GM21529 (cell line): ENCODE measurements around the gene GLCCI1.

Experiments
- ATAC-seq: cut with Tn5 transposase; IDR thresholded peaks from one replicate; pipeline ENCODE4 v1.9.1; 2021; ENCODE audit not compliant: unreplicated experiment

Gene GLCCI1

DNA sequence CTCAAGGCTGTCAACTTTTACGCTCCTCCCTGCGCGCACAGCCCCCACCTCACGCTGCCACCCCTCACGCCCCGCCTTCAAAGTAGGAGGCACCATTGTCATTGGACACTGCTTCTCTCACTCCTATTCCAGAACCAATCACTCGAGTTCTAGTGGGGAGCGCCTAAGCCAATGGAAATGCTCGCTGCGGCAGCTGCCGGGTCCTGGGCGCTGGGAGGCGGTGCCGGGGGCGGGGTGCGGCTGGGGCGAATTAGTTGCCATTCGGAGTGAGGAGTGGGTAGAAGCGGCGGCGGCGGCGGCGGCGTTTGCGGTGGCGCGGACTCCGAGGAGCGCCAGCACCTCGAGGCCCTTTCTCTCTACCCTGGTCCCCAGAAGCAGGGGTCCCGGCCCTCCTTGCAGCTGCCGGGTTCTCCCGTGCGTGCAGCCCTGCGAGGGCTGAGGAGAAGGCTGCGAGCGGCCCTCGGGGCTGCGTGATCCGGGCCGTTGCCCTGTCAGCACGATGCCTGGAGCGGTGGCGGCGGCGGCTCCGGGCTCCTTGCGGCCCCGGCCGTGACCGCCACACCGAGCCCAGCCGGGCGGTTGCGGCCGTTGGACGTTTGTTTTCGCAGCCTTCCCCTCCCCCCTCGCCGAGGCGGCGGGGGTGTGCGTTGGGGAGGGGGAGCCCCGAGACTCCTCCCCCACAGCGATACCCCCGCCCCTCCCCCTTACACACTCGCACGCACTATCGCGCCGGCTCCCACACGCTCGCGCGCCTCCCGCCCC is at the start of gene GLCCI1:
Gene GLCCI1 (plus strand): TSS at position 253 of the 762 bp plus-strand sequence. CDS start 555 bp downstream, outside the sequence.
- peak; percentile 80 for ATAC-seq

DNA sequence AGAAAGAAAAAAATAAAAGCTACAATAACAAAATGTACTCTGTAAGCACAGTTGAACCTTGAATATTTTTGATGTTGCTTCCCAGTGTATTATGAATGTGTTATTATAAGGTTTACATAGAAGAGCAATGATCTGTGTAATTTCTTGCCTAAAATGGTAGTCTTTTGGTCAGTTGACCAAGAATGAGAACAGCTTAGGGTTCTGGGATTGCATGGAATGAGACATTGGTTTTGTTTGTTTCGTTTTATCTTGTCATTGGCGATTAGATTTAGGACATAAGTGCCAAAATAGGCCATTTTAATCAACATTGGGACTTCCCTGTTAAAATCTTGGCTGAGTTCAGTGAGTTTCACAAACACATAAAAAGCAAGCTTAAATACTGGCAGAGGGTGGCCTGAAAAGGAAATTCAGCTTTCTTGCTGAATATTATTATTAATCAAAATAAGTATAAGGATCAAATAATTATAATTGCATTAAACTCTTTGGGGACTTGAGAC is 49.1 kb upstream of the GLCCI1 start:
- no peak for ATAC-seq

DNA sequence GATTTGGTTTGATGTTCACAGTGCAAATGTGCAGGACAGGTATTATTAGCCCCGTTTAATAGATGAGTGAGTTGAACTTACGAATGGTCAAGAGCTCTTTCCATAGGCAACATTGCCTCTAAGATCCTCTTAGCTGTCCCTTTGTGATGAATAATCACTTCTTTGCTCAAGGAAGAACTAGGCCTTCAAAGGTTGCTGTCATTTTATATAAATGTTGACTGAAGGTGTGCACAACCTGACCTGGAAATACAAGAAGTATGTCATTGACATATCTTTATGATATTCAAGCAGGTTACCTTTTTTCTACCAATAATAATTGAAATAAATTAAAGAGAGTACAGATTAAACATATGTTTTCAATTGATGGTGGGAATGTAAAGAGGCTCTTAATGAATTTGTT is 48.5 kb upstream of the GLCCI1 start:
- no peak for ATAC-seq

DNA sequence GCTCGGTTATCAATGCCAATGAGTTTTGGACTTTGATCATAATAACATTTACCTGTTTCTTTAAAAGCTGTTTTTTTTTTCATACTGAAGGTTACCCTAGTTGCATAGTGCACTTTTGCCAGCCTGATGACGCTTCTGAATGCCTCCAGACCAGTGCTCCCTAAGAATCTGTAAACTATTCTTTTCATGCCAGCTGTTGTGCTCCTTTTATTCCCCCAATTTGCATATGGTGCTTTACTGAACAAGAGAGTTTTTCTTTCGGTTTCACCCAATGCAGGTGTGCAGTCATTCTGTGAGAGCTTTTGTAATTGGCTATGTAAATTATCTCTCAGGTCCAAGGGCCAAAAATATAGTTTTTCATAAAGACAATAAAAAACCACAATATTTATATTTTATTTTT is 48.1 kb upstream of the GLCCI1 start:
- ATAC-seq: peak; percentile 94

DNA sequence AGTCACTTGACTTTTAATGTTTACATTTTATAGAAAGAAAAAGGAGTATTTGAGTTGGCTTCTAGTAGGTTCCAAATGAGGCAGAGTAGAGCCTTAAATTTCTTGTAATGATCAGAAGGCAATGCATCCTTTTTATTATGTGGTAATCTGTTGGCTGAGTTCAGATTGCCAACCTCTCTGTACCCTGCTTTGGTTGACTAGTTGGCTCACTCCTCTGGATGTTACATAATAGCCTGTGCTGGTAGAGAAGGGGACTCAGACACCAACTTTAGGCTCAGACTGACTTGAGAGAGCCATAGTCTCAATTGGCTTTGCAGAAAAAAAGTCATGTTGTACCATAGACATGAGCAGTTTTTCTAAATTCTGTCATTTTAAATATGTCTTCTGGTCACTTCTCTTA is 46.8 kb upstream of the GLCCI1 start:
- no peak for ATAC-seq

DNA sequence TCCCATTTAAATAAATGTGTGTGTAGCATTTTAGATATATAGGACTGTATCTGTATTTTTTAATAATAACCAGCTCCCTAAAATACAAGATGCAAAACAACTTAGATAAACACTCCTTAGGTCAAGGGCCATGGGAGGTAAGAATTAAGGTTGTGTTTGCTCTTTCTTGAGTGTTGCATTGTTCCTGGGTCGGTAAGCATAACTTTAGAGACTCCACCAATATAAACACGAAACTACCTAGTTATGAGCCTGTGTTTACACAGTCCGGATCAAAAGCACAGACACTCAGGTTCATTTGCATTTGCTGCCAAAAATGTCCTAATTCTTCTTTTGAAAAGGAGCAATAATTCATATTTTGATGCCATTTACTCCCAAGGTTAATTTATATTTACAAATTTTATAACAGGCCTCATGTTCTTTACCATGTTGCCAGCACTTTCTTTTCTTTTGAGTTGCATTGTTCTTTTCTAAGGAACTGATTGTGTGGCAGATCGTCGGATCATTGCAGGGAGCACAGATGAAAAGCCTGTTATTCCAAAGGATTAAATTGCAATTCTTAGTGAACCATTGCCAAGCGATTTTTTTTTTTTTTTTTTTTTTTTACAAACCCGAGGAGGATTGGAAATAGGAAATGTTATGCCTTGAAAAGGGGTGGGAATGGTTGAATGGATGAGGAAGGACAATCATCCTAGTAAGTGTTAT is 45.8 kb upstream of the GLCCI1 start:
- ATAC-seq: no peak

DNA sequence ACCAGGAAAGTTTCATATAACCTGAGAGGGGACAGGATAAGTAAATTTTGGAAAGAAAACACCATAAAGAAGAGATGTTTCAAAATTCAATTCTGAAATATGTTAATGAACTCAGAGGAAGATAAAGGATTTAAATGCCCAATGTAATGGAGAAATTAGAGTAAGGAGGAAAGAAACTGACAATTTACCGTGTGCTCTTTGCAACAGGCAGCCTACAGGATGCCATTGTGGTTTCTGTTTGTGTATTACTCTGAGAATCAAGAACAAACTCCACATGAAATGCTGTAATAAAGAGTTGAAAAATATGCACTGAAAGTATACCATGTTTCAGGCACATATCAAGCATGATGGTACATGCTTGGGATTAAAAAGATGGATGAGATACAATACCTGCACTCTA is 44.8 kb upstream of the GLCCI1 start:
- ATAC-seq: no peak

DNA sequence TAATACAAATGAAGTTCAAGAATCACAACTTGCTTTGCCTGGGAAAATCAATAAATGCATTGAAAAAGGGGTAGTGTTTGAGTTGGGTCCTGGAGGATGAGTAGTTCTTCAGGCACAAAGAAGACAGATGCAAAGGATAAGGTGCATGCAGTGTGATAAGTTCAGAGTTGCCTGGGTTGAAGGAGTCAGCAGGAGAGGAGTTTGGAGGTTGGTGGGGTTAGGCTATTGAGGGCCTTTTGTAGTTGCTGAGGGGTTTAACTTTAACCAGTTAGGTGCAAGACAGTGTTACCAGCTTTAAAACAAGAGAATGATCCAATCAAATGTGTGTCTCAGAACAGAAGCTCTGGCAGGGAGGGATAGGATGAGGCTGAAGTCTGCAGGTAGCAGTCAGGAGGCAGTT is 44.3 kb upstream of the GLCCI1 start:
- no peak for ATAC-seq

DNA sequence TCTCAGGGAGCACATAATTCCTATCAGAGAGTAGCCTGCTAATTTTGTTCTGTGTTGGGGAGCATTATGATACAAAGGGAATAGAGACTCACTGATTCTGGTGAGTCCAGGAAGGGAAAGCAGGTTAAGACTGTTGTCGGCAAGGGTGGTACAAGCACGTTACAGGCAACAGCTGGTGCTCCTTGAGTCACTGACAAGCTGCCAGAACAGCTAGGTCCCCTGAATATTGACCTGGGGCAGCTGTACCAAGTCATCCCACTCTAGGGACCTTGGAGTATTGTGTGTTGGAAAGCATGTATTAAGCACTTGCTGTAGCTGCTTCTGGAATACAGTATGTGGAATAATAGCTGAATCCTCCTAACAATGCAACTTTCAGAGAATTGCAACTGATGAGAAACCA is 37.0 kb upstream of the GLCCI1 start:
- no peak for ATAC-seq

DNA sequence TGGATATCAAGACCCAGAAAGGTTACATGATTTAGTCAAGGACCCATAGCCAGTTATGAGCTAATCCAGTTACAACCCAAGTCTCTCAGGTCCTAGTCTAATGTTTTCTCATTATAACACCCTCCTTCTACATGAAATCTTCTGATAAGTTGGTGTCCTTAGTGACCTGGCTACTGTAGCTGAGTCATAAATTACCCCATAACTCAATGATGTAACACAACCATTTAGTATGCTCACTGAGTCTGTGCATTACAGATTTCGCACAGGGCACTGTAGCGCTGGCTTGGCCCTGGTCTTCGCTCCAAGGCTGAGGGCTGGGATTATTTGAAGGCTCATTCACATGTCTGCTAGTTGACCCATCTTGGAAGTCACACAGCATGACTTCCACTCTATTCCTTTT is 36.0 kb upstream of the GLCCI1 start:
- ATAC-seq: no peak

DNA sequence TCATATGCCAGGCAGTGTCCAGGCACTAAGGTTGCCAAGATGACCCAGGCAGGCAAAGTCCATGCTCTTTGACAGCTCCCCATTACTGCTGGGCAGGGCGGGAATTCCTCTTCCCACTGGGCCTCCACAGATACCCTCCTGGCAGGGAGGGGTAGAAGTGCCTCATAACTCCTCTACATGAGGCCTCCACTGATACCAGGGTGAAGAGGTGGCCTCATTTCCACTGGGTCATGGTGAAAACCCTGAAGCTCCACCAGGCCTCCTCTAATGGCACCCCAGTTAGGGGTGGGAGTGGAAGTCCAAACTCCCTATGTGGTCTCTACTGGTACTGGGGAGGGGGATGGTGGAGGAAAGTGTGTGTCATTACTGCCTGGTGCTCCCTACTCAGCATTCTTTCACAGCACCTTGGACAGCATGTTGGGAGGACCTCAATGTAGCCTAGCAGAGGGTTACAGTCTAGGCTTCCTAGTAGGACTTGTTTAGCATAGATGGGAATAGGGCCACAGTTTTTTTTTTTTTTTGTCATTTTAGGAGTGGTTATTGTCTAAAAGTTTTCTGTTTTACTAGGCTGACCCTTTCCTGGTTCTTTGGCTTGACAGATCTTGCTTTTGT is 34.6 kb upstream of the GLCCI1 start:
- no peak for ATAC-seq

DNA sequence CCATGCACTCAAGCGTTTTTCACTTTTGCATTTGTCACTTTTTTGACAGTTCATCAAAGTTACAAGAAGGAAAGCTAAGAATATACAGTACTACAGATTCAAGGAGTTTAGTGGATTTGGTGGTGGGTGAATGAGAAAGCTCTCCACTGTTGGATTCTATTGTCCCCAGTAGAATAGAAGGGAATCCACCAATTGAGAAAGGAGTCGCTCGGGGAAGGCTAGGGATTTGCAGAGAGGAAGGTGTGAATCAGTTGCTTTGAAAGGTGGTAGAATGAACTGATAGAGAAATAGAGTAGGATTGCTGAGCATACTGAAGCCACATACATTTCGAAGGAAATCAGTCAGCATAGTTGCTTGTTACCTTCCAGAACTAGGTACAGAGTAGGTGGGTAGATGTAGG is 33.7 kb upstream of the GLCCI1 start:
- ATAC-seq: no peak

DNA sequence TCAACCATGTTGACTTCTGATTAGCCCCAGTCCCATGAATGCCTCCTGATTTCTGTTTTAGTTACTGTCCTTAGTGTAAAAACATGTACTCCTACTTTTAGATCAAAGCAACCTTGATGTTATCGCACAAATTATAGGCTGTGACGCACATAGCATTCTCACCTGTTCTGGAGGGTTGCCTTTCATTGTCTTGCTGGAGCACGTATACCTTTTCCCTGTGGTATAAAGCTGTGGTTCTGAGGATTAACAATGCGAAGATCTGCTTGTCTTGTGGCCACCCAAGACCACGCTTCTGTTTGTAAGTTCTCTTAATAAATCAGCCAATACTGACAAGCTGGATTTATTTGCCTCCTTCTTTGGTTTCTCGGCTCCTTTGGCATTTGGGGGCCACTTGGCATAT is 30.1 kb upstream of the GLCCI1 start:
- no peak for ATAC-seq

DNA sequence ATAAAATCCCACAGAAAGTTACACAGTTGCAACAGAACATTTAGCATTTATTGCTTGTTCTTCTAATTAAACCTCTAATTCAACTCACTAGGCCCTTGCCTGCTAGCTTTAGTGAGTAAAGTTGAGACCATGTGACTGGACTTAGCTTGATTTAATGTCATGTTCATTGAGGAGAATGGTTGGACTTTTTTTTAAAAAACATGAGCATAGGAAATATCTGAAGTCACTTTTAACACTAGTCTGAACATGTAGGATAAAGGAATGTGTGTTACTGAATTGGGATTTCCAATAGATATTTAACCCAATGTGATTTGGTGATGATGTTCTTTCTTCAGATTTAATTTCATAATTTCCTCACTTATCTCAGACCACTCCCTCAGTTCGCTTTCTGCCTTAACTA is 24.6 kb upstream of the GLCCI1 start:
- no peak for ATAC-seq

DNA sequence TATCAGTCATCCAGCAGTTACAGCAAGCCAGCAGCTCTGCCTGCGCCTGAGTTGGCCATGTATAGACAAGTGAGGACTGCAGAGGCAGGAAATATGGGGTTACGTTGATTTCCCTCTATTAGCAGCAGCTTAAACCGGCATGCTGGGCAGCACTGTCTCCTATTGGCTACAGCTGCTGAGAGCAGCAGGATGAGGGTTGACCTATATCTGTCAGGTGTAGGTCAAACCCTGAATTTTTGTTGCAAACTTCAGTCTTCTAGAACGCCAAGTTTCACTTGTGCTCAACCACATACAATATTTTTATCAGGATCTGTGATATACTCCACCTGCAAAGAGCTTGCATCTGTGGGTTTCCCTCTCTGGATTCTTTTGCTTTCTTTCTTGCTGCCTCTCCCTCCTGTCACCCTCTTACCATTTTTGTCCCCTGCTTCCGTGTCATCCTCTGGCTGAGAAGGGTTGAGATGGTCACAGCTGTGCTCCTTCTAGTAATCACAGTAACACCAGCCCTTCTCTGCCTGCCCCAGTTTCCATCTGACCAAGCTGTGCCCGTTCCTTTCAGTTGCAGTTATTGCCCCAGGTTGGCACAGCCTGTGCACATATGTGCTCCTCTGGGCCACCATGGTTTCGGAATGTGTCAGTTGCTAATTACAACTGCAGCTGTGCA is 23.8 kb upstream of the GLCCI1 start:
- peak; percentile 90 for ATAC-seq

DNA sequence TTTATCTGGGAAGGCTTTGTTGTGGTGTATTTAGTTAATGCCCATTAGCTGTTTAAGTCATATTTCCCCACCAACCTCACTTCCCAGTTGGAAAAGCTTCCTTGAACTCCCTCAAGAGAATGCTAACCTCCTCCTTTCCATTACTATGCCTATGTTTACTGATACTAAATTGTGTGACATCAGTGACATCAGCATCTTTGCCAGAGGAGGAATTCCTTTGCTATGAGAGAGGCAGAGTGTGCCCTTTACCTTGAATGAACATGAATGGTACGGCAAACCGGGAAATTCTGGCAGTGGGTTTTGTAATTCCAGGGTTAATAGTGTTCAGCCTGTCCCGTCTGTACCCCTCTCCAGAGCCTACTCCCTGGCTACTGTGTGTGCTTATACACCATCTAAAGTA is 22.1 kb upstream of the GLCCI1 start:
- ATAC-seq: no peak

DNA sequence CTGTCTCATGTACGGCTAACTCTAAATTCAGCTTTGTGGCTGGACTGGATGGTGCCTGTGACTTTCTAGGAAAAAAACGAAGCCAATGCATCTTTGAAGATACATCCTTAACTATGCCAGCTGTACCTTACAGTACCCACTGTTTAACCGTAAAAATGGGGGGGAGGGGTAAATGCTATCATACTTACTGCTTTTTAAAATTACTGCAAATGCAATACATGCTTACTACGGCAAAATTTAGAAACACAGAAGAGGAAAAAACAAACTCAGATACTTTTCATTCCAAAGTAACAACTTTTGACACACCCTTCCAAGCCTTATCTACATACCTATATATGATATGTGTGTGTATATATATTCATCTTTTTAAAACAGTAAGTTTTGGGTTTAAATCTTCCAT is 20.4 kb upstream of the GLCCI1 start:
- no peak for ATAC-seq

DNA sequence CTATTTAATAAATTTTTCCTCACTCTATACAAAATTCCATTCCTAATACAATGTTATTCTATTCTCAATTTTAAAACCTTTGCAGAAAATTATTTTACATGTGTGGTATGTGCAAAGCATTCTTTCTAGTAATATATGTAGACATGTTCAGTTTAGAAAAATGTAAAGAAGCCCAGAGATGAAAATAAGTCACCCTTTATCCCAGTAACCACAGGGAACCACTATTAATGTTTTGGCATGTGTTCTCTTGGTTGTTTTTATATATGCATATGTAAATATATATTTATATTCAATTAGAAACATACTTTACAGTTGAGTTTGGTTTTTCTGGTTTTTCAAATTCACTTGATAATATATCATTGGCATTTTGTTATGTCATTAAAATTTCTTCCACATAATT is 14.8 kb upstream of the GLCCI1 start:
- ATAC-seq: no peak

DNA sequence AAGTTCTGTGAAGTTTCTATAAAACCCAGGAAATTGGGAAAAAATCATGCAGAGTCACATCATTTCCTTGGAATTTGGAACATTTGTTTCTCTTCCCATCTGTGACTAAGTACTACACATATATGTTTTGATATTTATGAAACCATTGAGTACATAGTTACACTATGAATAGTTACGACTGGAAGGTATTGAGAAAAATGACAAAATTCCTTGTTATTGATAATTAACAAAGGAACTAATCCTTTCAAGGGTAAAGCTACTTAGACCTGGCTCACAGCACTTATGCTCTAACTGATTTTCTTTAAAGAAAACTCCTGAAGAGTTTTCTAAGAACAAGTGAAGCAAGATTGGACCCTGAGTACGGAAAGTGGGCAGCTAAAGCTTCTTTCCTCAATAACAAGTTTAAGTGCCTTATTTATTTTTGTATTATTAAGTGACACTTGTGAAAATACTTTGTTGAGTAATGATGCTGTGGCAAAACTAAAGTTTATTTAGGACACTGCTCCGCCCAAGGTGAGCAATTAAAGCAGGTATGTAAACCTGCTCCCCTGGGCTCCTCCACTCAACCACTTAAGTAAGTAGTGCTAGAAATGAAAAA is 12.0 kb upstream of the GLCCI1 start:
- ATAC-seq: no peak

DNA sequence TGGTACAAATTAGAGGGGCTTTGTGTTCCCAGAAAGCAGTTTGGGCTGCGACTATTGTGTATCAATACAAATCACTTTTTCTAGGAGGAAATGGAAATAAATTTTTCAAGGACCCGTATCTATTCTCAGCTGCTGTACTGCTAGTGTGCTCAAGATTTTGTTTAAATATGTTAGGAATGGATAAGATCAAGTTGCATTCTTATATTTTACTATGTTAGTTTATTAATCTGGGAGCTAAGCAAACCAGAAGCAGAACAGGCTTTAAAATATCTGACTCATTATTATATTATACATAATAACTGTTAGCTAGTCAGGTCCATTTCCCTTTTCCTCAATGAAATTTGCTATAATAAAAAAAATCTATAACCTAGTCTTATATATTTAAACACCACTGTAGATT is 11.1 kb upstream of the GLCCI1 start:
- ATAC-seq: no peak

DNA sequence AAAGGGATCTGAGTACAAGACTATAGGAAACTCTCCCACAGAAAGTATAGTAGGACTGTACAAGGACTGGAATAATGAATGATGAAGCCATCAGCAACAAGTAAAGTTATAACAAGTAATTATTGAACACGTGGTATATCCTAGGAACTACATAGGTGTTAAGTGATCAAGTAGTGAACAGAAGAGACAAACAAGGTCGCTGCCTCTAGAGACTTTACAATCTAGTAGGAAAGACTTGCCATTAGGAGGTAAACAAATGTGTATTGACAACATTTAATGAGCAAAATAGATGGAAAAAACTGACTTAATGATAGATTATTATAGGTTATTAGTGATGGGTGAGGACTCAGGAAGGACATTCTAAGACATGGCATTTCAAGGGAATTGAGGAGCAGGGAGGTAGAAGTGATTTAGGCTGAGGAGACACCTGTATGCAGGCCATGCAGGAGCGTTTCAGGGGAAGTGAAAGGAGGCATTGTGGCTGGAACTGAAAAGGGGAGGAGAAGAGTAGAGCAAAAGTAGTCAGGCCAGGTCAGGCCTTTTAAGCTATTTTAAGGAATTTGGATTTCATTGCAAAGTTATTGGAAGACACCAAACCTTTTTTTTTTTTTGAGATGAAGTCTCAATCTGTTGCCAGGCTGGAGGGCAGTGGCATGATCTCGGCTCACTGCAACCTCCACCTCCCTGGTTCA is 8.5 kb upstream of the GLCCI1 start:
- ATAC-seq: peak; percentile 91
